PC-3 (cell line): ENCODE results near the gene CYP27A1. TPM values are rescaled to one million over a fixed set of nuclear protein-coding genes. Genes with fewer than 3 reads are reported as not detected.

Experiments used
- ATAC-seq: fragments of 200-7000 bp; cut with Tn5 transposase; 2 replicates; pipeline ENCODE4 v1.9.1; 2020; ENCODE audit warnings: mild to moderate bottlenecking, moderate library complexity
- BruUV-seq: library from RNA; stranded (reverse); fragments of 400-500 nt; replicated peaks from 2 replicates; lab custom pipeline; 2021; lab: Mats Ljungman, UMichigan
- CTCF ChIA-PET: fragments of 300-600 bp; sonication (Branson Sonifier 250); formaldehyde crosslinking; loops from one replicate; lab custom pipeline; 2022; ENCODE audit warnings: antibody characterized with exemption; lab: Charles Lee
- POLR2A ChIA-PET: fragments of 300-600 bp; sonication (Branson Sonifier 250); formaldehyde crosslinking; loops from one replicate; lab custom pipeline; 2022; ENCODE audit warnings: antibody characterized with exemption; ENCODE audit not compliant: unreplicated experiment; lab: Charles Lee
- DNase-seq: peaks from one replicate; pipeline ENCODE4 v3.0.0-alpha.2; 2015
- H2AFZ ChIP-seq: fragments of 300-600 bp; sonication (generic); 2 replicates; pipeline ENCODE4 v1.6.0; 2016; ENCODE audit warnings: antibody characterized with exemption, low read length
- H3F3A ChIP-seq: fragments of 300-600 bp; sonication (generic); one replicate; pipeline ENCODE4 v1.6.0; 2017; ENCODE audit warnings: antibody characterized with exemption, low read length, control low read depth, mild to moderate bottlenecking; ENCODE audit not compliant: unreplicated experiment
- H3K27ac ChIP-seq: fragments of 300-600 bp; sonication (generic); 2 replicates; pipeline ENCODE4 v1.5.1; 2016; ENCODE audit warnings: mild to moderate bottlenecking, low read length
- H3K27me3 ChIP-seq: fragments of 300-600 bp; sonication (generic); 2 replicates; pipeline ENCODE4 v1.6.1; 2016; ENCODE audit warnings: low read length, mixed read lengths
- H3K36me3 ChIP-seq: fragments of 300-600 bp; sonication (generic); 2 replicates; pipeline ENCODE4 v1.6.1; 2016; ENCODE audit warnings: low read depth, mixed run types, low read length, mixed read lengths
- H3K4me1 ChIP-seq: fragments of 300-600 bp; sonication (generic); 2 replicates; pipeline ENCODE4 v1.5.1; 2016; ENCODE audit warnings: low read length; ENCODE audit not compliant: insufficient read depth
- H3K4me2 ChIP-seq: fragments of 300-600 bp; sonication (generic); 2 replicates; pipeline ENCODE4 v1.6.0; 2016; ENCODE audit warnings: low read length
- H3K4me3 ChIP-seq: fragments of 300-600 bp; sonication (generic); 2 replicates; pipeline ENCODE4 v1.5.1; 2016; ENCODE audit warnings: mild to moderate bottlenecking, low read length, mixed read lengths
- H3K79me2 ChIP-seq: fragments of 300-600 bp; sonication (generic); 2 replicates; pipeline ENCODE4 v1.6.1; 2017; ENCODE audit warnings: low read length, mixed read lengths
- H3K9ac ChIP-seq: fragments of 300-600 bp; sonication (generic); 2 replicates; pipeline ENCODE4 v1.6.0; 2016; ENCODE audit warnings: mild to moderate bottlenecking, low read length
- H3K9me2 ChIP-seq: fragments of 300-600 bp; sonication (generic); replicated peaks from 2 replicates; pipeline ENCODE4 v1.6.1; 2016; ENCODE audit warnings: mixed run types, low read length, mixed read lengths
- H3K9me3 ChIP-seq: fragments of 300-600 bp; sonication (generic); 2 replicates; pipeline ENCODE4 v1.6.1; 2016; ENCODE audit warnings: low read length, mixed read lengths
- H4K20me1 ChIP-seq: fragments of 300-600 bp; sonication (generic); 2 replicates; pipeline ENCODE4 v1.6.1; 2016; ENCODE audit warnings: low read length, mixed read lengths
- EZH2 ChIP-seq: fragments of 300-600 bp; sonication (generic); IDR thresholded peaks from one replicate; pipeline ENCODE4 v1.6.1; 2017; ENCODE audit warnings: antibody characterized with exemption, mild to moderate bottlenecking, low read length; ENCODE audit not compliant: unreplicated experiment
- EZH2phosphoT487 ChIP-seq: fragments of 300-600 bp; sonication (generic); IDR thresholded peaks from 2 replicates; pipeline ENCODE4 v1.6.1; 2018; ENCODE audit warnings: mild to moderate bottlenecking, antibody characterized with exemption, low read length, borderline replicate concordance
- intact Hi-C: fragments of 100-400 bp; cut with micrococcal nuclease; formaldehyde crosslinking; loops from 2 replicates; pipeline ENCODE4 v1.9.0; 2023
- total RNA-seq: library from RNA; depleted of rRNA; stranded (reverse); fragments of >200 nt; gene quantifications from 2 replicates; pipeline ENCODE4 v1.2.3, GENCODE V29; 2014
- TF ChIP-seq, protein P1 (sequence below): fragments of 300-600 bp; sonication (generic); conservative IDR thresholded peaks from 2 replicates; pipeline ENCODE4 v1.5.1; 2017; ENCODE audit warnings: antibody characterized with exemption, low read depth, mild to moderate bottlenecking, low read length

CYP27A1 gene
- total RNA-seq, 1 experiment from 2014 or later = 6.0 TPM

DNA sequence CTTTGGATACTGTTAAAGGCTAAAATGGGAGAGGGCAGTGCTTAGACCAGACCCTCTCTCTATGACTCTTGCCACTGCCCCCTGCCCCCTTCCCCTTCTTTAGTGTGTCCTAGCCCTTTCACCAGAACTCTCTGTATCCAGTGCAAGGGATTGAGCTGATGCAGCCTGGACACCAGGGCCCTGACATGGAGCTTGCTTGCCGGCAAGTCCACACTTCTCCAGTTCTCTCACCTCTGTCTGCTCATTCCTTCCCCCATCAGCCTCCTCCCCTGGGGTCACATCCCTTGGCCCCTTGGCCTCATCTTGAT lies 76.1 kb downstream of the CYP27A1 start:
- Histone ChIP-seq H3K79me2 (no peaks in the 10 kb centered on the region), H3K4me3 (no peak overlapping the region), H3K9me3 (no peaks in the 10 kb centered on the region), H3K27me3 (peaks cover 30% of the 10 kb centered on the region), H3F3A (no peaks in the 10 kb centered on the region), H3K27ac (no peak overlapping the region), H2AFZ (no peak overlapping the region), H3K4me1 (peaks cover 5% of the 10 kb centered on the region; the same call in 1 of the 2 replicates), H3K4me2 (no peak overlapping the region), H4K20me1 (no peaks in the 10 kb centered on the region), H3K36me3 (no peaks in the 10 kb centered on the region), H3K9me2 (no peaks in the 10 kb centered on the region), H3K9ac (no peak overlapping the region)
- ChIA-PET POLR2A (no interaction called here), CTCF (no interaction called here)
- BruUV-seq = no TSS peak
- TF ChIP-seq EZH2 (no peak), EZH2phosphoT487 (no peak)
- TF ChIP-seq, protein P1, sequence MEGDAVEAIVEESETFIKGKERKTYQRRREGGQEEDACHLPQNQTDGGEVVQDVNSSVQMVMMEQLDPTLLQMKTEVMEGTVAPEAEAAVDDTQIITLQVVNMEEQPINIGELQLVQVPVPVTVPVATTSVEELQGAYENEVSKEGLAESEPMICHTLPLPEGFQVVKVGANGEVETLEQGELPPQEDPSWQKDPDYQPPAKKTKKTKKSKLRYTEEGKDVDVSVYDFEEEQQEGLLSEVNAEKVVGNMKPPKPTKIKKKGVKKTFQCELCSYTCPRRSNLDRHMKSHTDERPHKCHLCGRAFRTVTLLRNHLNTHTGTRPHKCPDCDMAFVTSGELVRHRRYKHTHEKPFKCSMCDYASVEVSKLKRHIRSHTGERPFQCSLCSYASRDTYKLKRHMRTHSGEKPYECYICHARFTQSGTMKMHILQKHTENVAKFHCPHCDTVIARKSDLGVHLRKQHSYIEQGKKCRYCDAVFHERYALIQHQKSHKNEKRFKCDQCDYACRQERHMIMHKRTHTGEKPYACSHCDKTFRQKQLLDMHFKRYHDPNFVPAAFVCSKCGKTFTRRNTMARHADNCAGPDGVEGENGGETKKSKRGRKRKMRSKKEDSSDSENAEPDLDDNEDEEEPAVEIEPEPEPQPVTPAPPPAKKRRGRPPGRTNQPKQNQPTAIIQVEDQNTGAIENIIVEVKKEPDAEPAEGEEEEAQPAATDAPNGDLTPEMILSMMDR = no peak
- ATAC-seq (no peak), DNase-seq (no peak)
- intact Hi-C loops = no loop called here

DNA sequence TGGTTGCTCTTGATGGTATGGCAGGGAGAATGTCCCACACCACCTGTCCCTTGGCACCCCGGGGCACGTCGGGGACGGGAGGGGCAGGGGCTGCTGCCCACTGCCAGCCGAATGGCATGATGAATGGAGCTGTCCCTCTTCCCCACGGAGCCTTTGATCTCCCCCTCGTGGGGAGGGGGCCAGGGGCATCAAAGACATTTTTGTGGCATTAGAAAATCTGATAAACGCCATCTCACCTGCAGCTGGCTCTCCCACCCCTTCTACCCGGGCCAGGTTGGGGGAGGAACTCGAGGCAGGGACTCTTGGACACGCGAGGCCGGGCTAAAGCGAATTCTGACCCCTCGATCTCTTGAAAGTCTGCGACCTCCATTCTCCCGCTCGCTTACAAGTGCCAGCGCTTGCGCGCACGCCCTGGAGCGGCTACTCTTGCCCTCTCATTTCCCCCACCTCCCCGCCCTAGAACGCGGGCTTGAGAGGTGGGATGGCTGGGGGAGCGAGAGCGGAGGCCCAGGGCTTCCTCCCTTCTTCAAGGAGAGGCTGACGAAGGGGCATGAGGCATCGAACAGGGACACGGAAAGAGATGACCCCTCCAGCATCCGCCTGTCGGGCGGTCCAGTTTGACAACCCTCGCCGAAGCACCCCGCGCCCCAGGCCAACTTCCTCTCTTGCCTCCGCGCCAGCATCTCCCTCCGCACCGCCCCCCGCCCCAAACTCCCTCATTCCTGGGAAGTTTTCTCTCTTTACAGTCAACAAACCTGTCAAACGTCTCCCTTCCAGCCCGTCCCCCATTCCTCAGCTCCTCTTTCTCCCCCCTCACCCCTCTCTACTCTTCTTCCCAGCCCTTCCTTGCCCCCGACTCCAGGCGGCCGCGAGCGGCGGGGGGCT lies 77.0 kb downstream of the CYP27A1 start:
- no peaks in the 10 kb centered on the region for H3K9me3 ChIP-seq

More for the DNA sequence above, 77.0 kb downstream of the CYP27A1 start:
- H4K20me1 ChIP-seq = no peaks in the 10 kb centered on the region
- no peaks in the 10 kb centered on the region for H3F3A ChIP-seq
- no peak overlapping the region for H3K4me3 ChIP-seq
- H2AFZ ChIP-seq = no peak overlapping the region
- H3K27me3 ChIP-seq = peaks cover 30% of the 10 kb centered on the region
- H3K27ac ChIP-seq = no peak overlapping the region
- no peaks in the 10 kb centered on the region for H3K9me2 ChIP-seq
- ChIA-PET POLR2A (no interaction called here), CTCF (interaction anchor here (0.6 kb wide), 1 partner anchor 682 kb away, joined by 10 read pairs; no protein-coding TSS in a partner anchor)
- TF ChIP-seq EZH2phosphoT487 (no peak), EZH2 (no peak)
- TF ChIP-seq, protein P1 = no peak
- intact Hi-C loops = no loop called here
- BruUV-seq = no TSS peak
- no peaks in the 10 kb centered on the region for H3K79me2 ChIP-seq
- DNase-seq (no peak), ATAC-seq (no peak)
- no peaks in the 10 kb centered on the region for H3K36me3 ChIP-seq
- H3K4me1 ChIP-seq = 0 out of 2 replicates have a peak, but pooled peaks cover 1% of the 10 kb centered on the region
- H3K4me2 ChIP-seq = 0 out of 2 replicates have a peak overlapping the region, but pooled peaks have one; percentile 19
- H3K9ac ChIP-seq = no peak overlapping the region
